Lower lobe of right lung (tissue), 2 donors: ENCODE measurements around the gene MICOS13. TPM values are rescaled to one million over a fixed set of nuclear protein-coding genes. Genes with fewer than 3 reads are reported as not detected.
A peak's percentile ranks its signal among the peaks of the same experiment; 100 is the strongest.

ENCODE experiments used
- ATAC-seq, 2 donors: fragments of 200-7000 bp; cut with Tn5 transposase; one replicate each; pipeline ENCODE4 v1.9.1; 2020 to 2022; ENCODE audit warnings: mild to moderate bottlenecking in 2 of 2, moderate library complexity in 2 of 2
- DNase-seq: peaks from one replicate; pipeline ENCODE4 v3.0.0-alpha.2; 2020
- H3K27ac ChIP-seq: fragments of 200-600 bp; one replicate; pipeline ENCODE4 v1.8.0; 2022
- H3K27me3 ChIP-seq: fragments of 200-600 bp; one replicate; pipeline ENCODE4 v1.8.0; 2022; ENCODE audit warnings: low read depth
- H3K36me3 ChIP-seq: fragments of 200-600 bp; one replicate; pipeline ENCODE4 v1.8.0; 2022; ENCODE audit warnings: mild to moderate bottlenecking
- H3K4me1 ChIP-seq: fragments of 200-600 bp; one replicate; pipeline ENCODE4 v1.8.0; 2022
- H3K4me3 ChIP-seq: fragments of 200-600 bp; one replicate; pipeline ENCODE4 v1.8.0; 2022; ENCODE audit warnings: mild to moderate bottlenecking
- H3K9me3 ChIP-seq: fragments of 200-600 bp; one replicate; pipeline ENCODE4 v1.8.0; 2022
- CTCF ChIP-seq: fragments of 200-600 bp; IDR thresholded peaks from one replicate; pipeline ENCODE4 v1.8.0; 2022; ENCODE audit warnings: antibody characterized with exemption, mild to moderate bottlenecking
- intact Hi-C: fragments of 100-400 bp; cut with DNase I; formaldehyde crosslinking; loops from one replicate; pipeline ENCODE4 v1.11.0; 2022
- total RNA-seq: library from RNA; stranded (reverse); fragmentation: NEBNext Ultra II Directional; extraction: Animal tissue kit (Norgen Biotek cat#: 25700); gene quantifications from one replicate; pipeline ENCODE4 v1.2.1, GENCODE V29; 2021
- donor health status: DM: no; HTN: yes; CAD: no; lungs with severe emphysema.

Gene MICOS13
- total RNA-seq, 1 donor from 2014 or later, result 42.7 TPM

- no peak for TF ChIP-seq CTCF
- ATAC-seq, result no peak
Observed at GRCh38 chr19:5686326-5686646, 6.0 kb upstream of the MICOS13 start.

GRCh38 chr19:5684694-5685430, 4.5 kb upstream of the MICOS13 start:
- Histone ChIP-seq H3K27ac (no peak overlapping the region), H3K36me3 (no peaks in the 10 kb centered on the region), H3K4me3 (no peak overlapping the region), H3K27me3 (no peaks in the 10 kb centered on the region), H3K9me3 (no peaks in the 10 kb centered on the region), H3K4me1 (peaks cover 12% of the 10 kb centered on the region)
- ATAC-seq (no peak), DNase-seq (peak; percentile 45)
- TF ChIP-seq CTCF, result no peak
- intact Hi-C loops, result no loop called here

More at GRCh38 chr19:5686326-5686646, 6.0 kb upstream of the MICOS13 start:
- H3K4me1 ChIP-seq, result peaks cover 13% of the 10 kb centered on the region
- H3K36me3 ChIP-seq, result no peaks in the 10 kb centered on the region
- H3K4me3 ChIP-seq, result peak overlapping the region; percentile 77
- no peaks in the 10 kb centered on the region for H3K9me3 ChIP-seq
- no peak for DNase-seq
- intact Hi-C loops, result no loop called here
- H3K27ac ChIP-seq, result peak overlapping the region; percentile 79
- H3K27me3 ChIP-seq, result no peaks in the 10 kb centered on the region

- intact Hi-C loops, result no loop called here
- no peak for ATAC-seq
- peaks cover 24% of the 10 kb centered on the region for H3K4me1 ChIP-seq
- peaks cover 5% of the 10 kb centered on the region for H3K36me3 ChIP-seq
- no peaks in the 10 kb centered on the region for H3K9me3 ChIP-seq
- no peaks in the 10 kb centered on the region for H3K27me3 ChIP-seq
- H3K27ac ChIP-seq, result no peak overlapping the region
- no peak for DNase-seq
- no peak for TF ChIP-seq CTCF
- no peak overlapping the region for H3K4me3 ChIP-seq
Observed at GRCh38 chr19:5683177-5683886, 3.0 kb upstream of the MICOS13 start.

GRCh38 chr19:5682107-5682482, 1.8 kb upstream of the MICOS13 start:
- no peak overlapping the region for H3K4me3 ChIP-seq
- DNase-seq (no peak), ATAC-seq (no peak)
- H3K9me3 ChIP-seq, result no peaks in the 10 kb centered on the region
- H3K4me1 ChIP-seq, result peaks cover 19% of the 10 kb centered on the region
- TF ChIP-seq CTCF, result no peak
- intact Hi-C loops, result no loop called here
- H3K27me3 ChIP-seq, result no peaks in the 10 kb centered on the region
- H3K27ac ChIP-seq, result no peak overlapping the region
- peaks cover 17% of the 10 kb centered on the region for H3K36me3 ChIP-seq

- H3K4me3 ChIP-seq, result peak overlapping the region; percentile 96
- no peak for ATAC-seq
- TF ChIP-seq CTCF, result no peak
- intact Hi-C loops, result no loop called here
- no peaks in the 10 kb centered on the region for H3K27me3 ChIP-seq
- peaks cover 17% of the 10 kb centered on the region for H3K36me3 ChIP-seq
- no peak for DNase-seq
- H3K9me3 ChIP-seq, result no peaks in the 10 kb centered on the region
- H3K4me1 ChIP-seq, result peaks cover 19% of the 10 kb centered on the region
- no peak overlapping the region for H3K27ac ChIP-seq
Observed at GRCh38 chr19:5681391-5682106, 1.2 kb upstream of the MICOS13 start.
